ENCODE results near the gene CORO7.
"Not testable (repeated sequence)": the region's sequence is repeated elsewhere in the genome, so short reads cannot be mapped to it uniquely, and the experiment has no call there.

CORO7 gene

DNA sequence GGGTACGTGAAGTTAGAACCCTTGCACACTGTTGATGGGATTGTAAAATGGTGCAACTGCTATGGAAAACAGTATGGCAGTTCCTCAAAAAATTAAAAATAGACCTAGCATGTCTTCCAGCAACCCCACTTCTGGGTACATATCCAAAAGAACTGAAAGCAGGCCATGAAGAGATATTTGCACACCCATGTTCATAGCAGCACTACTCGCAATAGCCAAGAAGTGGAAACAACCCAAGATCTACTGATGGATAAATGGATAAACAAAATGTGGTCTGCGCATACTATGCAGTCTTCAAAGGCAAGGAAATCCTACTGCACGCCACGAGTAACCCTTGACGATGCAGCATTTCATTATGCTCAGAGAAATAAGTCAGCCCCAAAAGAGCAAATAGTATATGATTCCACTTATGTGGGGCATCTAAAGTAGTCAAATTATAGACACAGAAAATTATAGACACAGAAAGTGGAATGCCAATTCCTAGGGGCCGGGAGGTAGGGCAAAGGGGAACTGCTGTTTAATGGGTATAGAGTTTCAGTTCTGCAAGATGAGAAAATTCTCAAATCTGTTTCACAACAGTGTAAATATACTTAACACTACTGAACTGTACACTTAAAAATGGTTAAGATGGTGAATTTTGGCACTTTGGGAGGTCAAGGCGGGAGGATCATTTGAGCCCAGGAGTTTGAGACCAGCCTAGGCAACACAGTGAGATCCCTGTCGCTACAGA is 17.2 kb downstream of the CORO7 start:
- no peak for DNase-seq

DNA sequence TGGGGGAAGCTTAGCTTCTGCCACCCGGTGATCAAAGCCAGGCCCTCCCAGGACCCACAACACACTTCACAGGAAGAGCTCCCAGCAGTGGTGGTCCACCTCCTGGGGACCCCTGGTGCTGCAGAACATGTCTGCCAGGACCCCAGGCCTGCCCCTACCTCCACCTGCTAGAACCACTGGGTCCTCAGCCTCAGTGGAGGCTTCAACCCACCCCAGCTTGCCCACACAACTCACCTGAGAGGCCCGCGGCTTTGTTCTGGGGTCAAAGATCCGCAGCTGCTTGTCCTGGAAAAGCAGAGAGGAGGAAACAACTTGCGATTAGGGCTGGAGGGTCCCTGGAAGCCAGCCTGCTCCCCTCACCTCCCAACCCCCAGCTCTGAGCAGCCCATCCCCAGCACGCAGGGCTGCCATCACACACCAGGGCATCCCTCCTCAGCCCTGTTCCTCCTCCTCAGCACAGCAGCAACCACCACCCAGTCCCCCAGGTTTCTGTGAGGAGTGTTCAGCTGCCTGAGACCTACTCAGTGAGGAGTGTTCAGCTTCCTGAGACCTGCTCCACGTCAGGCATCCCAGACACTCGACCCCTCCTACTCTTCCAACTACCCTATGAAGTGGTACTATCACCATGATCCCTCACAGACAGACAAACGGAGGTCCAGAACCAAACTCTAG is 21.2 kb downstream of the CORO7 start:
- no peak for DNase-seq

GRCh38 chr16:4393850-4394249 is 22.5 kb downstream of the CORO7 start:
- DNase-seq, result not testable (repeated sequence)

- no peak for DNase-seq
Measured at GRCh38 chr16:4393240-4393600, 23.2 kb downstream of the CORO7 start.

DNA sequence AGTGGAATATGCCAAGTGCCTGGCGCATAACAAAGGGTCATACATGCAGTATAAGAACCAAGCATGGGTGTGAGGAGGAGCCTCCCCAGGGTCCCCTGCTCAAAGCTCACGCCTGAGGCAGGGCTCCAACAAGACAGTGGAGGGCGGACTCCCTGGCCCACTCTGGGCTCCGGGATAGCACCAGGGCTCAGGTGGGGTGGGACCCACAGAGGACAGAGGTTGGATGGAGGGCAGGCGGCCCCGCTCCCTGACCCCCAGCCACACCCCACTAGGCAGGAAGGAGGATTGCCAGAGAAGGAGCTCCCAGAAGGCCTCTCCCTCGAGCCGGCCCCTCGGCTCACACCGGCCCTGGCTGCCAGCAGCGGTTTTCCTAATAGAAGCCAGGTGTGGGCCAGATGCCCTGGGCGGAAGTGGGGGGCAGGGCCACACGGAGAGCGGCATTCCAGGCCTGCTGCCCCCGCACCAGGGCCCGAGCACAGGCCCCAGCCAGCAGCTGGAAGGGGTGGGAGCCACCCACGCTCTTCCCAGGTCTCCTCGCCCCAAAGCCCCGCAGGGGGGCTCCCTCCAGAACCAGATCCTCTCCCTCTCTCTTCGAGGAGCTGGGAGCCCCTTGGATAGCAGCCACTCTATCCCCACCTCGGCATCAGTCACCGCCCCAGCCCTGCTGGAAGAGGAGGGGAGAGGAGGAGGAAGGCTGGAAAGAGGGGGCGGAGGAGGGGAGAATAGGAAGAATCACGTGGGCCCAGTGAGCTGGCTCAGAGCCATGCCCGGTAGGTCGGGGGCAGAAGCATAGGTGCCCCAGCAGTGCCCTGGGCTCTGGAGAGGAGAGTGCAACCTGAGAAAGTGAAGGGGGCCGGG is 23.8 kb downstream of the CORO7 start:
- no peak for DNase-seq

GRCh38 chr16:4391631-4392381 is 24.6 kb downstream of the CORO7 start:
- DNase-seq, result no peak

DNA sequence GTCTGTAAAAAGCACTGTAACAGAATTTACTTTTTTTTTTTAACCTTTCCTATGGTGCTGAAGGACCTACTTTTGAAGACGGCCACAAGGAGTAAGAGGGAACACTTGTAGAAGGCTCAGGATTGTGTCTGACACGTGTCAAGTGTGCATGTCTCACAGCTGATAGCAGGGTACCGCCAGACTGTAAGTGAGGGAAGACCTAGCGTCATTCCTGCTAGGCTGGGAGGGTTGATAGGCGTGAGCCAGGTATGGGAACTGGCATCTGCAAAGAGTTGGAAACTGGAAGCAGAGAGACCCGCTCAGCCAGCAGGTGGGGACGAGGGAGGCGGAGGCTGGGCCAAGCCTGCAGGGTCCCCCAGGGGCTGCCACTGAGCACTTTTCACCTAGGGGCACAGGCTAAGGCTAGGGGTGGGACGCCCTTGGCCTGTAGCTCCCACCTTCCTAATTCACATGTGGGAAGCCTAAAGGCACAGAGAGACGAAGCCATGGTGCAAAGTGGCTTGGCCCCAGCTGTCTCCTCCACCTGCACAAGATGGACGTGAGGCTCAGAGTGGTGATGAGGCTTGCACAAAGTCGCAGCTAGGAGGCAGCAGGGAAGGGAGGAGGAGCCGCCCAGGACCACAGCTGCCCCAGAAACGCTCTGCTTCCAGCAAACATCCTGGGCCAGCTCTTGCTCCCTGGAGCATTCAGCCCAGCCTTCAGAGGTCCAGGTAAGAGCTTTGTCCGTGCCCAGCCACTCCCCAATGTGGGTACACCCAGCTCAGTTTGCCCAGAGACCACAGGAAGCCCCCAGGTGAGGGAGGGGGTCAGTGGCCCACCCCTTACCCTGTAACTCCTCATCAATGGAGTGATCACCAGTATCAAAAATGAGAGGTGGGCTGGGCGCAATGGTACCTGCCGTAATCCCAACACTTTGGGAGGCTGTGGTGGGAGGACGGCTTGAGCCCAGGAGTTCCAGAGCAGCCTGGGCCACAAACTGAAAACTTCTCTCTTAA is 25.8 kb downstream of the CORO7 start:
- DNase-seq, result no peak

- DNase-seq, result no peak
Measured at GRCh38 chr16:4389051-4389955, 27.1 kb downstream of the CORO7 start.

GRCh38 chr16:4388271-4389021 is 27.9 kb downstream of the CORO7 start:
- no peak for DNase-seq

GRCh38 chr16:4387781-4388180 is 28.6 kb downstream of the CORO7 start:
- no peak for DNase-seq

DNA sequence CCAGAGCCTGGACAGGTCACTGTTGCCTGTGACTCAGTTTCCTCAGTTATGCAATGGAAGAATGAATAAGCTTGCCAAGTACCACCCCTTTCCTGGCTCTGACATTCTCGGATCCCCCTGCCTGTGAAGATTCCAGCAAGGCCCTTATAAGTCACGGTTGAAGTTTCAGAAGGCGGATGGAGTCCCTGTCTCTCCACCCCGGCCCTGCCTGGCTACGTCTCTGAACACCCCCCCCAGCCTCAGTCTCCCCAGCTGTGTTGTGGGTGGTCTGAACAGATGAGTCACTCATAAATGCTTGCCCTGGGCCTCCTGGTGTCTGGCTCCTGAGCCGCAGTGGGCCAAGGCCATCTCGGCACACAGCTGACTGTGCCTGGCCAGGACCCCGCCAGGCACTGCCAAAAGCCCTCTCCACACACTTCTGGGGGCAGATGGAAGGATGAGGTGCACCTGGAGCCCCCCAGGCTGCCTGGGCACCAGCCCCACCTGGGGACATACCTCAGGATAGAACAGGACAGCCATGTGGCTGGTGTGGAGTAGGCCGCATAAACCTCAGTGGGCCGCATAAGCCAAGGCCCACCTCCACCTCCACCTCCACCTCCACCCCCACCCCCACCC is 29.3 kb downstream of the CORO7 start:
- DNase-seq, result no peak

DNA sequence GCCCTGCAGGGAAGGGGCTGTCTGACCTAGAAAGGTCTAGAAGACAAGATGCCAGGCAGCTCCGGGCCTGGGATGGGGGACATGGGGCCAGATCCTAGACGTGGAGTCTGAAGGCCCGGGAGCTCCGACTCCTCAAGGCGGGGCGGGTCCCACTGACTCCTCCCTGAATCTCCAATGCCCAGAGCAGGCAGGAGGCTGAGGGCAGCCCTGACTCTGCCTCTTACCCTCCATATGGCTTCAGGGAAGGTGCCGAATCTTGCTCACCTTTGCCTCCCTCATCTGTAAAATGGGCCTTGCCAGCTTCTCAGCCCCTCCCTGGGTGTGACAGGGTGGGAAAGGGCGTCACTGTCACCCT is 30.0 kb downstream of the CORO7 start:
- no peak for DNase-seq

GRCh38 chr16:4385789-4386450 is 30.5 kb downstream of the CORO7 start:
- no peak for DNase-seq

DNA sequence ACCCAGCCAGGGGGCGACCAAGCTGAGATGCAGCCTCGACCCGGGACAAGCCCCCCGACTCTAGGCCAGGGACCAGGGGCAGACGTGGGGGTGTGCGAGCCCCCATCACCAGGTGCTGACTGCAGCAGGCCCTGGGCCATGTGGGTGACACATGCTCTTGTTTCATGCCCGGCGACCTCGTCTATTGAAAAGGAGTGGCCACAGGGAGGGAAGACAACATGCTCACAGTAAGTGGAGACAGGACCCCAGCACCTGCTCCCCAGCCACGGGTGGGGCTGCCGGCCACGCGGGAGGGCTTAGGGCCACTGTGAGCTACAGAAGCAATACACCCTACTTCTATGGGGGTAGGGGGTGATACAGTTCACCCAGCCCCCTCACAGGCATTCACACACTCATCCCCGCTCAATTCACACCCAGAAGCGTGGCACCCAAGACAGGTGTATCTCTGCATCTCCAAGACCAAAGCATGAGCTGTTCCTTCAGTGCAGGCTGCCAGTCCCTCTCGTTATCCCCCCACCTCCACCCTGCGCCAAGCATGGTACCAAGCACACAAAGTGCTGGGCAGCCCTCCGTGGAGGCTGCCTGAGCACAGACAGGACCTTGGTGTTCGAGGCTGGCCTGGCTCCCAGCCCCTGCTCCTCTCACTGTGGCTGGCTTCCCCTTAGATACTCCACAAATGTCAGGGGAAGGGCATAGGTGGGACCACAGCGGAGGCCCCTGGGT is 31.2 kb downstream of the CORO7 start:
- DNase-seq, result no peak

DNA sequence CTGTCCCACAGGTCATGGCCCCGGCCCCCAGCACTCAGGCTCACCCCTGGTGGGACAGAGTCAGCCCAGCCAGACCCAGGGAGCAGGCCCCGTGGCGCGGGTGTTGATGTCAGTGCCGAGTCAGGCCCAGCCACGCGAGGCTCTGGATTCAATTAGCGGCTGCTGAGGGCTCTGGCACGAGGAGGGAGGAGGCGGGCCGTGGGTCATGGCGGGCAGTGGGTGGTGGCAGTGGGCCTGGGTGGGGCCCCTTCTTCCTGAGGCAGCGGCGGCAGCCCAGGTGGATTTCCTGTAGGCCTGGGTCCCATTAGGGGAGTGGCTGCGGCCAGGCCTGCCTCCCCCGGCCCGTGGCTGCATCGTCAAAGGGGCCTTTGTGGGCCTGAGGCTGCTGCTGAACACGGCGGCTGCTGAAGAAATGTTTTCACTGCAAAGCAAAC is 31.9 kb downstream of the CORO7 start:
- DNase-seq, result no peak

GRCh38 chr16:4383591-4384444 is 32.6 kb downstream of the CORO7 start:
- DNase-seq, result no peak

- DNase-seq, result no peak
Measured at GRCh38 chr16:4382795-4383357, 33.5 kb downstream of the CORO7 start.

Measured in stimulated activated CD4-positive, alpha-beta T cell treated with anti-CD3 and anti-CD28 coated beads, Interleukin-15, amount 100 ng/mL, for 24 hours (primary cell).